NCI-H69 (cell line): ENCODE data around the gene SRF.
A peak's percentile ranks its signal among the peaks of the same experiment; 100 is the strongest.

ENCODE experiments used
- DNase-seq: peaks from one replicate; lab custom pipeline; 2025; lab: John Stamatoyannopoulos, UW

Gene SRF

GRCh38 chr6:43147691-43148477, 23.2 kb upstream of the SRF start:
- no peak for DNase-seq

DNA sequence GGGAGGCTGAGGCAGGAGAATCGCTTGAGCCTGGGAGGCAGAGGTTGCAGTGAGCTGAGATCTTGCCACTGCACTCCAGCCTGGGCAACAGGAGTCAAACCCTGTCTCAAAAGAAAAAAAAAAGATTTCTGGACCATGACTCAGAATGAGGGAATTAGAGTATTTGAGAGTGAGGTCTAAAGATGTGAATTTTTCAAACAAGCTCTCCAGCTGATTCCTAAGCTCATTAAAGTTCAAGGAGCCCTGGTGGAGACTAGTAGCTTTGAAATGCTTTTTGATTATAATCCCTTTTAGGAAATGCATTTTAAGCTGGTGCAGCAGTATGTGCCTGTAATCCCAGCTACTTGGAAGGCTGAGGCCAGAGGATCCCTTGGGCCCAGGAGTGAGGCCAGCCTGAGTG, 21.8 kb upstream of the SRF start:
- DNase-seq: no peak

- peak; percentile 18 for DNase-seq
Observed at GRCh38 chr6:43150051-43150751, 20.9 kb upstream of the SRF start.

DNA sequence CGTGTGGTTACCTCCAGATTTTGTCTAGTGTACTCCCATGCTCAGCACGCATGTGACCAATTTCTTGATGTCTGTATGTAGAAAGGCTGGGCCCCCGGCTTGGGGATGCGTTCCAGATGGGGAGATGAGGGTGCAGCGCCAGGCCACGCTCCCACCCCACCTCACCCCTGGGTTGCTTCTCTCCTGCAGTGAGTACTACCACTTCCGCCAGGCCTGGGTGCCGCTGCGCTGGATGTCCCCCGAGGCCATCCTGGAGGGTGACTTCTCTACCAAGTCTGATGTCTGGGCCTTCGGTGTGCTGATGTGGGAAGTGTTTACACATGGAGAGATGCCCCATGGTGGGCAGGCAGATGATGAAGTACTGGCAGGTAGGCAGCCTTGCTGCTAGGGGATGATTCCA, 11.5 kb upstream of the SRF start:
- DNase-seq: peak; percentile 36

DNA sequence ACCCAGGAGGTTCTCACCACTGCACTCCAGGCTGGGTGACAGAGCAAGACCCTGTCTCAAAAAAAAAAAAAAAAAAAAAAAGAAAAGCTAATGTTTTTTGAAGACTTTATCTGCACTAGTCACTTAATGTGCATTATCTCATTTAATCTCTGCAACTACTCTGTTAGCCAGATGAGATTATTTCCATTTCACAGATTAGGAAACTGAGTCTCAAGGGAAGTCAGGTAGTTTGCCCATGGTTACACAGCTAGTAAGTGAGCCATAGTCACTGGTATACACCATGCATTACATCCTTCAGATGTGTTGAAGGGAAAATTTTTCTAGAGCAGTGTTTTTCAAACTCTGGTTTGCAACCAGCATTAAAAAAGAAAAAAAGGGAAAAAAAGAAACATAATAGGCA, 7.2 kb upstream of the SRF start:
- DNase-seq: no peak

GRCh38 chr6:43170417-43170930, 595 bp upstream of the SRF start:
- peak; percentile 93 for DNase-seq

DNA sequence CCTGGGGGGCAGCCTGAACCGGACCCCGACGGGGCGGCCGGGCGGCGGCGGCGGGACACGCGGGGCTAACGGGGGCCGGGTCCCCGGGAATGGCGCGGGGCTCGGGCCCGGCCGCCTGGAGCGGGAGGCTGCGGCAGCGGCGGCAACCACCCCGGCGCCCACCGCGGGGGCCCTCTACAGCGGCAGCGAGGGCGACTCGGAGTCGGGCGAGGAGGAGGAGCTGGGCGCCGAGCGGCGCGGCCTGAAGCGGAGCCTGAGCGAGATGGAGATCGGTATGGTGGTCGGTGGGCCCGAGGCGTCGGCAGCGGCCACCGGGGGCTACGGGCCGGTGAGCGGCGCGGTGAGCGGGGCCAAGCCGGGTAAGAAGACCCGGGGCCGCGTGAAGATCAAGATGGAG, 636 bp downstream of the SRF start:
- DNase-seq: peak; percentile 65

- DNase-seq: peak; percentile 78
Observed at GRCh38 chr6:43172104-43173007, 1.3 kb downstream of the SRF start.

- DNase-seq: no peak
Observed at GRCh38 chr6:43173591-43174262, 2.7 kb downstream of the SRF start.

GRCh38 chr6:43174263-43175112, 3.4 kb downstream of the SRF start:
- peak; percentile 99 for DNase-seq

DNA sequence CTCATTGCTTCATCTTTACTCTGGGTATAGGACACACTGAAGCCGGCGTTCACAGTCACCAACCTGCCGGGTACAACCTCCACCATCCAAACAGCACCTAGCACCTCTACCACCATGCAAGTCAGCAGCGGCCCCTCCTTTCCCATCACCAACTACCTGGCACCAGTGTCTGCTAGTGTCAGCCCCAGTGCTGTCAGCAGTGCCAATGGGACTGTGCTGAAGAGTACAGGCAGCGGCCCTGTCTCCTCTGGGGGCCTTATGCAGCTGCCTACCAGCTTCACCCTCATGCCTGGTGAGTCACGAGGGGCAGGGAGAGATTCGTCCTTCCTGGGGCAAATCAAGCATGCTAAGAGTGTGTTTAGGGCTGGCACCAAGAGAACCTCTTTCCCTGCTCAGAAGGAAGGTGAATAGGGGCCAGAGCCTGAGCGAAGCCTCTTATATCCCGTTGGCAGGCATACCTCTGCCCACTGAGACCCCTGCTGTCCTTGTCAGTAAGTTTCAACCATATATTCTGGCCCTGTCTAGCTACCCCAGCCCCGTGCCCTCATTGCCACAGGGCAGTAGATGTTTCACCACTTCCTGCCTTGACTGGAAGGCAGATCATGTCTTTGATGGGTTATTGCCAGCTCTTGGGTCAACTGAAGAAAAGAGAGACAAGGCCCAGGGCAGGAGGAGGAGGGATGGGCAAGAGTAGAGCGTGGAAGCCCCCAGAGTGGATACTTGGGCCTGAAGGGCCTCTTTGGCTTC, 4.8 kb downstream of the SRF start:
- no peak for DNase-seq

DNA sequence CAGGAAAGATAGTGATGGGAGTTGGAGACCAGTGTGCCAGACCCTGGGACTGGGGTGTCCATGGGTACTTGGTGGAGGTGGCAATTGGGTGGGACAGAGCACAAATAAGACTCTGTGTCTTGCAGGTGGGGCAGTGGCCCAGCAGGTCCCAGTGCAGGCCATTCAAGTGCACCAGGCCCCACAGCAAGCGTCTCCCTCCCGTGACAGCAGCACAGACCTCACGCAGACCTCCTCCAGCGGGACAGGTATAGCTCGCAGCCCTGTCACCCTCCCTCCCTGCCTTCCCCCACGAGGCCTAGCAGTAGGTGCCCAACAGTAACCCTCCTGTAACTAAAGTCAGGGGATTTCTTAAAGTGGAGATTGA, 5.3 kb downstream of the SRF start:
- DNase-seq: no peak

DNA sequence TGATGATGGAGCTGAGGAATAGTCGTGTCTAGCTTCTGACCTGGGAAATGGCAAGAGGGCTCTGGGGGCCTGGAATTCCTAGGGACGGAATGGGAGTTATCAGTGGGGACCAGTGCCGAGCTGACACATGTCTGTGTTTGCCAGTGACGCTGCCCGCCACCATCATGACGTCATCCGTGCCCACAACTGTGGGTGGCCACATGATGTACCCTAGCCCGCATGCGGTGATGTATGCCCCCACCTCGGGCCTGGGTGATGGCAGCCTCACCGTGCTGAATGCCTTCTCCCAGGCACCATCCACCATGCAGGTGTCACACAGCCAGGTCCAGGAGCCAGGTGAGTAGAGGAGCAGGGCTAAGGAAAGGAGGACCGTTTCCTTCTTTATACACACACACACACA, 7.1 kb downstream of the SRF start:
- DNase-seq: no peak

- DNase-seq: no peak
Observed at GRCh38 chr6:43178951-43179830, 8.1 kb downstream of the SRF start.

GRCh38 chr6:43180058-43180457, 9.0 kb downstream of the SRF start:
- DNase-seq: no peak

DNA sequence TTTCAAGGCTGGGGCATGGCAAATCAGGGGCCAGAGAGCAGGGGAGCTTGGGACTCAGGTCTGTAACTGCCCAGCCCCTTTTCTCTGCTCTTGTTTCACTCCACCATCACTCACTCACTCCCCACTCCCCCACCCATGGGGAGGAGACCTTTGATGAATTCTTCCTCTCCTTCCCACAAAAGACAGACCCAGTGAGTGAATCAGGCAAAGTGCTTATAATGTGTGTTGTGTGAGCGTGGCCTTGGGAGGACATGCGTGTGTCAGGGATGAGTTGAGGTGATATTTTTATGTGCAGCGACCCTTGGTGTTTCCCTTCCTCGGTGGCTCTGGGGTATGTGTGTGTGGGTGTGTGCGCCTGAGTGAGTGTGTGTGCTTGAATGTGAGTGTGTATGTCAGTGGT, 9.9 kb downstream of the SRF start:
- no peak for DNase-seq

- no peak for DNase-seq
Observed at GRCh38 chr6:43181621-43181941, 10.5 kb downstream of the SRF start.

DNA sequence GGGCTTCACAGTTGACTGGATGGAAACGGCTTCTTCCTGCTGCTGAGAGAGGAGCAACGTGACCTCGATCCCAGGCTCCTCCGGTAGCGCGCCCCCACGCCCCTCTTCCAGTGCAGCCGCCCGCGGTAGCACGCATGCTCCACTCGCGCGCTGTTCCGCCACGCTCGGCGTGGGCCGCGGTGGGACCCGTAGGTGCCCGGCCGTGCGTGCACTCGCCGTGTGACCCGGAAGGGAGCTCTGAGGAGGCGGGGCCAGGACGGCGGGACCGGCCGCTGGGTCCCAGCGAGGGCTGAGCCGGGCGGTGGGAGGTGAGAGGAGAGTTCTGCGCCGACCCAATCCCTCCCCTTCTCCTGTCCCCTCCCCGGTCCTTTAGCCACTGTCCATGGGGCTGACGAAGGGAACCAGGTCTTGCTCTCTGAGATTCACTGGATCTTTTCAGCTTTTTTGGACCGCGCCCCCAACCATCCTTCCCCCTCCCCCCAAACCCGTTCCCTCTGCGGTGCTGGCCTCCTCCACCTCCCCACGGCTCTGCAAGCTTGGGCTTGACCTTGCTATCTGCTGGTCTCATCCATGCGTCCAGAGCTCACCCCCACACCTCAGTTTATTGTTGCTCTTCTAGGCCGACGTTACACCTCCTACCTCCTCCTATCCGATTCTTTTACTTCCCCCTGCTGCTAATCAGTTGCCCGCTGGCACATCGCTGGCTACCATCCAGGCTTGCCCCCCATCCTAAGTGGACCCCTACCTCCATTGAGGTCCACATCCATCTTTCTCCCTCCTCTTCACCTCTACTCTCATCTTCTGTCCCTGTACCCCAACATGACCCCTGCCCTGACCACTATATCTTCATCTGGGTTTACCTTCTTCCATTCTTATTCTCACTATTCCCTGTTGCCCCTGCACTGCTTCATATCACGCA, 11.1 kb downstream of the SRF start, which contains the start of gene CUL9:
Gene CUL9 (plus strand): TSS at position 255 of the 919 bp plus-strand sequence. CDS start 2,115 bp downstream, outside the sequence.
- DNase-seq: peak; percentile 89
